Activated T-cell treated with anti-CD3 and anti-CD28 coated beads, Interleukin-2, amount 50 U/mL, for 4 hours (primary cell): ENCODE measurements around the gene FBXL7. TPM values are rescaled to one million over a fixed set of nuclear protein-coding genes. Genes with fewer than 3 reads are reported as not detected.
"Not testable (repeated sequence)": the region's sequence is repeated elsewhere in the genome, so short reads cannot be mapped to it uniquely, and the experiment has no call there.

Source experiments
- ATAC-seq, 2 donors: fragments of 200-7000 bp; cut with Tn5 transposase; one replicate each; pipeline ENCODE4 v1.10.0; 2021
- DNase-seq: peaks from one replicate; pipeline ENCODE4 v3.0.0-alpha.2; 2020
- H3K27me3 Mint-ChIP-seq: one replicate; pipeline ENCODE4 v1.8.0; 2021; ENCODE audit warnings: low read depth, mixed read lengths
- H3K36me3 Mint-ChIP-seq: one replicate; pipeline ENCODE4 v1.8.0; 2022; ENCODE audit warnings: mixed read lengths; ENCODE audit not compliant: insufficient read depth
- H3K4me1 Mint-ChIP-seq: one replicate; pipeline ENCODE4 v1.8.0; 2021; ENCODE audit warnings: low read depth, mixed read lengths
- H3K4me3 Mint-ChIP-seq: one replicate; pipeline ENCODE4 v1.8.0; 2021; ENCODE audit warnings: mild to moderate bottlenecking, moderate library complexity, mixed read lengths
- H3K9me3 Mint-ChIP-seq: one replicate; pipeline ENCODE4 v1.8.0; 2021; ENCODE audit warnings: mixed read lengths
- total RNA-seq, 3 donors: library from RNA; stranded (reverse); gene quantifications; one replicate each; pipeline ENCODE4 v1.2.1, GENCODE V29; 2021

FBXL7 gene
- total RNA-seq, 3 donors from 2014 or later = not detected

GRCh38 chr5:15850939-15851341 lies 351.0 kb downstream of the FBXL7 start:
- Mint-ChIP-seq H3K4me3 (no peak overlapping the region), H3K9me3 (peaks cover 14% of the 10 kb centered on the region), H3K36me3 (no peaks in the 10 kb centered on the region), H3K4me1 (no peaks in the 10 kb centered on the region), H3K27me3 (no peaks in the 10 kb centered on the region)
- ATAC-seq (no peak), DNase-seq (no peak)

- no peaks in the 10 kb centered on the region for H3K4me1 Mint-ChIP-seq
- H3K9me3 Mint-ChIP-seq = peaks cover 11% of the 10 kb centered on the region
- no peak overlapping the region for H3K4me3 Mint-ChIP-seq
- no peaks in the 10 kb centered on the region for H3K36me3 Mint-ChIP-seq
- DNase-seq = no peak
- no peak for ATAC-seq
- H3K27me3 Mint-ChIP-seq = no peaks in the 10 kb centered on the region
These were observed 352.2 kb downstream of the FBXL7 start for GRCh38 chr5:15852217-15852616.

DNA sequence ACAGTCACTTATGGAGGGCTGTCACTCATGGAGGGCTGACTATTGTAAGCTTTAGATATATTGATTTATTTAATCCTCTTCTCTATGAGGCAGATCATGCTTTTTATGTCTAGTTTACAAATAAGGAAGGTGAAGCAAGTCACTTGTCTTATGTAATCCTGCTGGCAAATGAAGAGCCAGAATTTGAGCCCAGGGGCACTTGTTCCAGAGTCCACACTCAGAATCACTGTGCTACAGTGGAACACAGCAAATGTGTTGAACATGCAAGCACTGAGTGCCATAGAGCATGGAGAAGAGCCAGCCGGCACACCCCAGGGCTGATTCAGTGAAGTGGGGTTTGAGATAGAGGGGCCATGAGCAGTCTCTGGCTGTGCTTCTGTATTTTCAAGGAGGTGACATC lies 353.0 kb downstream of the FBXL7 start:
- ATAC-seq = no peak
- H3K4me1 Mint-ChIP-seq = no peaks in the 10 kb centered on the region

DNA sequence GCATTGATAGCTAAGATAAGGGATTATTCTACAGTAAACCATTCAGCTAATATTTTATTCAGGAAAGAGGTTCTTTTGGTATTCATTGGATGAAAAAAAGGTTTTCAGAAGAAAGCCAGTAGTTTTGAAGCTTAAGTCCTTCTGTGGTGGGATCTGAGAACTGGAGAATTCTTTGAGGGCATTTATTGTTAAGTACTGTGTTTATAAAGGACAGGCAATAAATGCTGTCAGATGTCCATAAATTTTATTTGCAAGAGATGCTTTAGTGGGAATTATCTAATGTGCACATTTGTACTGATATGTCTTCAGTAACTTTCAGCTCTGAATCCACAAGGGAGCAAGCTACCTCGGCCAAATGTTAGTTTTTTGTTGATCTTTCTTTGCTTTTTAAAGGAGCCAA lies 358.3 kb downstream of the FBXL7 start:
- H3K4me1 Mint-ChIP-seq = no peaks in the 10 kb centered on the region
- H3K4me3 Mint-ChIP-seq = no peak overlapping the region
- ATAC-seq (no peak), DNase-seq (no peak)
- no peaks in the 10 kb centered on the region for H3K36me3 Mint-ChIP-seq
- peaks cover 5% of the 10 kb centered on the region for H3K9me3 Mint-ChIP-seq
- H3K27me3 Mint-ChIP-seq = no peaks in the 10 kb centered on the region

More for the DNA sequence above, 353.0 kb downstream of the FBXL7 start:
- Mint-ChIP-seq H3K36me3 (no peaks in the 10 kb centered on the region), H3K9me3 (peaks cover 11% of the 10 kb centered on the region), H3K27me3 (no peaks in the 10 kb centered on the region), H3K4me3 (no peak overlapping the region)
- no peak for DNase-seq

DNA sequence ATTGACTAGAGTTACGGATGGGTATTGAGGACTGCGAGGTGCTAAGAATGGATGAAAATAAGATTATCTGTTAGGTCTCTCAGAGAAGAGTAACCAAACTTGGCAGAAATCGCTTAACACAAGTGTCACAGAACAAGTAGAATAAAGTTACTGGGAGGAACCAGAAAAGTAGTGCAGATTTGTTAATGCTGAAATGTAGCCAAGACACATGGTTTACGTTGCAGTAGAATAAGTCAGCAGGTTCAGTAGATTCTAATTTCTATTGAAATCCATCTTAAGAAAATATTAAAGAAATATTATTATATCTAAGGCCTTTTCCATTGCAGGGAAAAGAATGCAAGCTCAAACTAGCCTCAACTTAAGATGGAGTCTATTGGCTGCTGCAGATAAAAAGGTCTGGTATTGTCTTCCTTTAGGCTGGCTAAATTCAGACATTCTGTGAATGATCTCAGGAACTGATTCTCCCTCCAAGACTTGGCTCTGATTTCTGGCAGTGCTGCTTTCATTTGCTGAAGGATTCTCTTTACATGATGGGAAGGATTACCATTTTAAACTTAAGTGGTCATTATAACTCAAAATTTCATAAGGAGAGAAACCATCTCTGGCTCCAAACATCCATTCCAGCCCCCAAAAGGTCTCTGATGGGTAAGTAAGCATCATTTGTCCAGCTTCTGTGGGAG lies 364.7 kb downstream of the FBXL7 start:
- DNase-seq = no peak
- Mint-ChIP-seq H3K4me1 (no peaks in the 10 kb centered on the region), H3K4me3 (no peak overlapping the region), H3K9me3 (peaks cover 10% of the 10 kb centered on the region), H3K27me3 (no peaks in the 10 kb centered on the region), H3K36me3 (no peaks in the 10 kb centered on the region)
- ATAC-seq = no peak

GRCh38 chr5:15872259-15872658 lies 372.3 kb downstream of the FBXL7 start:
- H3K4me3 Mint-ChIP-seq, H3K36me3 Mint-ChIP-seq: not testable (repeated sequence)
- peaks cover 31% of the 10 kb centered on the region for H3K9me3 Mint-ChIP-seq

DNA sequence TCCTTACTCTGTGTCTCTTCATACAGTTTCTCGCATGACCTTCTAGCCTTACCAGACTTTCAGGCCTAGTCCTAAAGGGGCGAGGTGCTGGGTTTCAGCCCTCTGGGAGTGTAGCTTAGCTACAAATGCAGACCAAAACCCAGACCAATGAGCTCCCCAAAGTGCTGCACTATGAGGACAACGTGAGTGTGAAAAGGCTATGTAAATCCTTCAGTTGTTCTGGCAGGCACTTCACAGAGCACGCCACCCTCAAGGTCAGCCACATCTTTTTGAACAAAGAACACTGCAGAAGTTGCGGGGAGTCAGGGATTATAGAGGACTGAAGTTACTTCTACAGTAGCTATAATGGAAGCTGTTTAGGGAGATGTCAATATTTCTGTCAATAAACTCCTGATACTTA lies 377.9 kb downstream of the FBXL7 start:
- no peaks in the 10 kb centered on the region for H3K36me3 Mint-ChIP-seq
- no peaks in the 10 kb centered on the region for H3K27me3 Mint-ChIP-seq
- no peak overlapping the region for H3K4me3 Mint-ChIP-seq
- ATAC-seq (no peak), DNase-seq (no peak)
- H3K4me1 Mint-ChIP-seq = no peaks in the 10 kb centered on the region
- peaks cover 5% of the 10 kb centered on the region for H3K9me3 Mint-ChIP-seq

More at GRCh38 chr5:15872259-15872658, 372.3 kb downstream of the FBXL7 start:
- not testable (repeated sequence) for H3K27me3 Mint-ChIP-seq, ATAC-seq, H3K4me1 Mint-ChIP-seq, DNase-seq

DNA sequence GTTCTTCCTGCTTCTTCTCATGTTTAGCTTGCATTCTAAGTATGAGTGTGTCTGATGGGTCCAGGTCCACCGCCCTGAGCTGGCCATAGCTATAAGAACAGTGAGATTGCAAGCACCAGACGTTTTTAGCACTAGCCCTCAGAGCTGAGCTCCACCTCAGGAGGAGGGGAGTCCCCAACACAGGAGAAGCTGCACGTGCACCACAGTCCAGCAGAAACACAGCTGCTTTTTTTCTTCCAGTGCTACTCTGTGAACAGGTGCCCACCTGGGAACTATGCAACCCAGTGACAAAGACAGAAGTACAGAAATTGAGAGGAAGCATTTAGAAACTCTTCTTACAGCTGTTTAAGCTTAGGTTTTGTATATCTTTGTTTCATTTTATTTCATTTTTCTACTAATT lies 380.2 kb downstream of the FBXL7 start:
- Mint-ChIP-seq H3K9me3 (no peaks in the 10 kb centered on the region), H3K27me3 (no peaks in the 10 kb centered on the region), H3K36me3 (no peaks in the 10 kb centered on the region), H3K4me1 (no peaks in the 10 kb centered on the region), H3K4me3 (no peak overlapping the region)
- DNase-seq (no peak), ATAC-seq (no peak)

DNA sequence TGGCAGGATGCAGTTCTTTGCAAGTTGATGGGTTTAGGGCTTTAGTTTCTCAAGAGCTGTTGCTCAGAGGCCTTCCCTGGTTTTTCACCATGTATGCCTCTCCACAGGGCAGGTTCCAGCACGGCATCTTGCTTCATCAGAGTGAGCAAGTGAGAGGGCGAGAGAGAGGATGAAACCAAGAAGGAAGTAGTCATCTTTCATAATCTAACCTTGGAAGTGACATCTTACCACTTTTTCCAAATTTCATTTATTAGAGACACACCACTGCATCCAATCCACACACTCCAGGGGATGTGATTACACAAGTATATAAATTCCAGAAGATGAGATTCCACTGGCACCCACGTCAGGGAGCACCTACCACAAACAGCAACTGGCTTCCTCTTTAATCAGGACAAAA lies 385.2 kb downstream of the FBXL7 start:
- no peak for ATAC-seq
- DNase-seq = no peak
- H3K9me3 Mint-ChIP-seq = no peaks in the 10 kb centered on the region
- no peaks in the 10 kb centered on the region for H3K27me3 Mint-ChIP-seq
- H3K4me1 Mint-ChIP-seq = no peaks in the 10 kb centered on the region
- H3K36me3 Mint-ChIP-seq = no peaks in the 10 kb centered on the region
- no peak overlapping the region for H3K4me3 Mint-ChIP-seq

DNA sequence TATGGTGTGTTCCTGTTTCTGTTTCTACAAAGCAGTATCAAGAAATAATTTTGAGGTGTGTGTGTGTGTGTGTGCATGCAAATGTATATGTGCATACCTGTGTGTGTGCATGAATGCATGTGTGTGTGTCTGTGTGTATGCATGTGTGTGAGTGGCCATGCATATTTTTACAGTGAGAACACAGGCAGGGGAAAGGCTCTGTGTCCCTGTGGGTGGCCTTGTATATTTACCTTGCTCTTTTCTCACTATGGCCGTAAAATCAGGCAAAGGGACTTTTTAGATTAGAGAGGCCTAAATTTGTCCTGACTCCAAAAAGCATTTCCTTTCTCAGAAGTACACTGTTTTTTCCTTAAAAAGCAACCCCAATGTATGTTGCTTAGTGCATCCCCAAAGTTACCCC lies 386.2 kb downstream of the FBXL7 start:
- Mint-ChIP-seq H3K27me3 (no peaks in the 10 kb centered on the region), H3K4me1 (no peaks in the 10 kb centered on the region), H3K9me3 (no peaks in the 10 kb centered on the region), H3K36me3 (no peaks in the 10 kb centered on the region), H3K4me3 (no peak overlapping the region)
- ATAC-seq (no peak), DNase-seq (no peak)

DNA sequence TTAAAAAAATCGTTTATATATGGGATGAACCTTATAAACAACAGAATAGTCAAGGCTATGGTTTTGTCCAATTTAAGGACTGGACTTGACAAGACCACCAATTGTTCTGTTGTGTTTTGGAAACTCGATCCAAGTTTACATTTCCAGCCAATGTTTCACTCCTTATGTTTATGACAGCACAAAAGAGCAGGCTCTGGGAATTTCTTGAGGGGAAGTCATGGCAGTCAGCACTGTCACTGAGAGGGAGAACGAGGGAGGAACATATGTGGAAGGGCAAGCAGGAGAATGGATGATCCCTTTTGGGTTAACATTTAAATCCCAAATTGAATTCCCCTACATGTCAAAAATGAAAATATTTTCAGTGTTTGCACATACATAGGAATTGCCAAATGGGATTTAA lies 387.1 kb downstream of the FBXL7 start:
- no peak for DNase-seq
- Mint-ChIP-seq H3K27me3 (no peaks in the 10 kb centered on the region), H3K4me3 (no peak overlapping the region), H3K36me3 (no peaks in the 10 kb centered on the region), H3K4me1 (no peaks in the 10 kb centered on the region), H3K9me3 (peaks cover 2% of the 10 kb centered on the region)
- no peak for ATAC-seq

- H3K36me3 Mint-ChIP-seq = no peaks in the 10 kb centered on the region
These were observed 389.0 kb downstream of the FBXL7 start for GRCh38 chr5:15889001-15889400.

GRCh38 chr5:15893866-15894265 lies 393.9 kb downstream of the FBXL7 start:
- DNase-seq = no peak
- H3K27me3 Mint-ChIP-seq = no peaks in the 10 kb centered on the region
- no peak overlapping the region for H3K4me3 Mint-ChIP-seq
- no peaks in the 10 kb centered on the region for H3K36me3 Mint-ChIP-seq
- H3K4me1 Mint-ChIP-seq = no peaks in the 10 kb centered on the region
- peaks cover 11% of the 10 kb centered on the region for H3K9me3 Mint-ChIP-seq
- ATAC-seq = no peak

More at GRCh38 chr5:15889001-15889400, 389.0 kb downstream of the FBXL7 start:
- ATAC-seq (no peak), DNase-seq (no peak)
- Mint-ChIP-seq H3K4me1 (no peaks in the 10 kb centered on the region), H3K9me3 (peaks cover 6% of the 10 kb centered on the region), H3K4me3 (no peak overlapping the region), H3K27me3 (no peaks in the 10 kb centered on the region)

DNA sequence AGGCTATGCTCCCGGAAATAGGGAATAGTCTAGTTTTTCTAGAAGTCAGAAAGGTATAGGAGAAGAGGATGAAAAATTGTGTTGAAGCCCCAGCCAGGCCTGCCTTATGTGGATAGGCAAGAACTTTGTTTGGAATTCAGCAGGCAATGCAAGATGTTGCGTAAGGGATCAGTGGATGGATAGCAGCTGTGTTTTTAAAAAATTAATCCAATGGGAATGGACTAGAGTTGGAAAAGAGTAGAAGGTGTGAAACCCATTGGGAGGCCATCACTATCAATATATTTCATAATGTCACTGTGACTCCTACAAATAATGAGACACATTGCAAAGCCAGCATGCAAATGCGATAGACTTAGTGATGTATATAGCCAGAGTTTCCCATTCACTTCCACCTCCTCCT lies 397.7 kb downstream of the FBXL7 start:
- no peaks in the 10 kb centered on the region for H3K27me3 Mint-ChIP-seq
- no peak overlapping the region for H3K4me3 Mint-ChIP-seq
- H3K9me3 Mint-ChIP-seq = peaks cover 4% of the 10 kb centered on the region
- ATAC-seq = no peak
- no peaks in the 10 kb centered on the region for H3K36me3 Mint-ChIP-seq
- no peak for DNase-seq
- H3K4me1 Mint-ChIP-seq = no peaks in the 10 kb centered on the region

- H3K4me3 Mint-ChIP-seq = no peak overlapping the region
- peaks cover 4% of the 10 kb centered on the region for H3K9me3 Mint-ChIP-seq
- no peaks in the 10 kb centered on the region for H3K4me1 Mint-ChIP-seq
- no peaks in the 10 kb centered on the region for H3K27me3 Mint-ChIP-seq
- no peak for ATAC-seq
- no peak for DNase-seq
- no peaks in the 10 kb centered on the region for H3K36me3 Mint-ChIP-seq
These were observed 398.7 kb downstream of the FBXL7 start for GRCh38 chr5:15898641-15899040.
